GM13977 (cell line): ENCODE results near the gene PFDN4.

Experiments
- DNase-seq: peaks from one replicate; pipeline ENCODE4 v3.0.0; 2012; ENCODE audit warnings: low spot score
- in situ Hi-C: fragments of 300-500 bp; cut with MboI; formaldehyde crosslinking; loops from one replicate; pipeline ENCODE4 v1.12.0; 2022; ENCODE audit warnings: low sequenced_read_pairs, low pct_unique_long_range_greater_than_20kb, mixed read lengths, inconsistent platforms; ENCODE audit not compliant: unreplicated experiment
- TF ChIP-seq, protein P1 (sequence below): IDR thresholded peaks from 2 replicates; pipeline ENCODE4 v1.5.1; 2012; ENCODE audit warnings: mild to moderate bottlenecking, control low read depth; ENCODE audit not compliant: insufficient read depth; ENCODE audit errors: extremely low read depth, missing control alignments

The PFDN4 gene

DNA sequence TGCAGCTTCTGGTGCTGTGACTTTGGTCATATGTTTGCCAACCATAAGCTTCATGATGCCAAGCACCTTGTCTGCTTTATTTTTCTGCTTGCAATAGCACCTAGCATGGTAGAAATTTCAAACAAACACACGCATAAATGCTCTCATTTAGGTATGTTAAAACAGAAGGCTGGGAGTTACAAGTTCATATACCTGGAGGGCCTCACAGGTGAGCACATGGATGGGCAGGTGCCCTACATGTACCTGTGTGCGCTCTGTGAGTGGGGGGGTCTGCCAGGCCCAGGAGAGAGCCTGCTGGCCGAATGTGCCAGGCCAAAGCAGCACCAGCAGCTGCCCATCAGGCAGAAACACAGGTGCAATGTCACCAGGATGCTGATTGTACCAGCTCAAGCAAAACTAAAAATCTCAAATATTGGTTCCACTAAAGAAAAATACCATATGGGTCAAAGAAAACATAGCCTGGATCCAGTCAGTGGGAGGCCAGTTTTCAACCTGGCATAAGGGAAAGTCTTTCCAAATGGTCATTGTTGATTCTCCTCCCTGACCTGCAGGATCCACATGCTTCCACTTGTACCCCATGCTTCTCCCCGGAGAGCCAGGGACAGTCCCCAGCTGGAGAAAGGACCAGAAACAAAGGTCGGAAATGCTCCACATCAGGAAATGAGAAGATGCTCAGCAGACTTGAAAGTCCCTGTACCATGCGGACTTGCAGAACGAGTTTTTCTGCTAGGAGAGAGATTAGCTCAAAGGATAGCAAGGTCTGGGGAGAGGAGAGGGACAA lies 7.2 kb upstream of the PFDN4 start:
- in situ Hi-C loops: loop anchor here (10.0 kb wide), 1 partner anchor 96 kb away; no protein-coding TSS in a partner anchor
- no peak for DNase-seq
- TF ChIP-seq, protein P1, sequence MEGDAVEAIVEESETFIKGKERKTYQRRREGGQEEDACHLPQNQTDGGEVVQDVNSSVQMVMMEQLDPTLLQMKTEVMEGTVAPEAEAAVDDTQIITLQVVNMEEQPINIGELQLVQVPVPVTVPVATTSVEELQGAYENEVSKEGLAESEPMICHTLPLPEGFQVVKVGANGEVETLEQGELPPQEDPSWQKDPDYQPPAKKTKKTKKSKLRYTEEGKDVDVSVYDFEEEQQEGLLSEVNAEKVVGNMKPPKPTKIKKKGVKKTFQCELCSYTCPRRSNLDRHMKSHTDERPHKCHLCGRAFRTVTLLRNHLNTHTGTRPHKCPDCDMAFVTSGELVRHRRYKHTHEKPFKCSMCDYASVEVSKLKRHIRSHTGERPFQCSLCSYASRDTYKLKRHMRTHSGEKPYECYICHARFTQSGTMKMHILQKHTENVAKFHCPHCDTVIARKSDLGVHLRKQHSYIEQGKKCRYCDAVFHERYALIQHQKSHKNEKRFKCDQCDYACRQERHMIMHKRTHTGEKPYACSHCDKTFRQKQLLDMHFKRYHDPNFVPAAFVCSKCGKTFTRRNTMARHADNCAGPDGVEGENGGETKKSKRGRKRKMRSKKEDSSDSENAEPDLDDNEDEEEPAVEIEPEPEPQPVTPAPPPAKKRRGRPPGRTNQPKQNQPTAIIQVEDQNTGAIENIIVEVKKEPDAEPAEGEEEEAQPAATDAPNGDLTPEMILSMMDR: no peak

DNA sequence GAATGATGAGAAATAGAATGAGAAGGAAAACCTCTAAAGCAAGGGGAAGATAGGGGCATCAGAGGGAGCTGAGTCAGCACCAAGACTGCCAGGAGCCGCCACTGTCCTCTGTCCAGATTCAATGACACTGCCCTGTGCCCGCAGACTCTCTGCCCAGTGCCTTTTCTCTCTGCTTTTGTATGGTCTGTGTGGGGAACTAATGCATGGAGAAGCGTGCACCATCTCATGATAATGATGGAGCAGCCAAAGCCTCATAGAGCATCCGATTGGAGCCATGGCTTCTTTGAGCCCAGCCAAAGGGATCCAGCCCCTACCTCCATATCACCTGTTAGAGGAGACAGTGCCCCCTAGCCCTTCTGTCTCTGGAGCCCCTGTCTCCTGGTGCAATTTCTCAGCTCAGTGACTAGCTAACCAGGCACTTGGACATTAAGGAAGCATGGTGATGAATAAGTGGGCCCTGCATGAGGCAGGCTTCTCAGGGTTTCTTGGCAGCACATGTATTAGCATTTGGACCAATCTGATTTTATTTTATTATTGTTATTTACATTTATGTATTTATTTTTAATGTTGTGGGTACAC lies 6.5 kb upstream of the PFDN4 start:
- TF ChIP-seq, protein P1: no peak
- DNase-seq: no peak
- in situ Hi-C loops: loop anchor here (10.0 kb wide), 1 partner anchor 97 kb away; no protein-coding TSS in a partner anchor

DNA sequence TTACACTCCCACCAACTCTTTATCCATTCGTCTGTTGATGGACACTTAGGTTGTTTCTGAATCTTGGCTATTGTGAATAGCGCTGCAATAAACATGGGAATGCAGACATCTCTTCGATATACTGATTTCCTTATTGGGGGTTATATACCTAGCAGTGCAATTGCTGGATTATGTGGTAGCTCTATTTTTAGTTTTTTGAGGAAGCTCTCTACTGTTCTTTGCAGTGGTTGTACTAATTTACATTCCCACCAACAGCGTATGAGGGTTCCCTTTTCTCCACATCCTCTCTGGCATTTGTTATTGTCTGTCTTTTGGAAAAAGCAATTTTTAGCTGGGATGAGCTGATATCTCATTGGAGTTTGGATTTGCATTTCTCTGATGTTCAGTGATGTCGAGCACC lies 4.6 kb upstream of the PFDN4 start:
- TF ChIP-seq, protein P1: no peak

DNA sequence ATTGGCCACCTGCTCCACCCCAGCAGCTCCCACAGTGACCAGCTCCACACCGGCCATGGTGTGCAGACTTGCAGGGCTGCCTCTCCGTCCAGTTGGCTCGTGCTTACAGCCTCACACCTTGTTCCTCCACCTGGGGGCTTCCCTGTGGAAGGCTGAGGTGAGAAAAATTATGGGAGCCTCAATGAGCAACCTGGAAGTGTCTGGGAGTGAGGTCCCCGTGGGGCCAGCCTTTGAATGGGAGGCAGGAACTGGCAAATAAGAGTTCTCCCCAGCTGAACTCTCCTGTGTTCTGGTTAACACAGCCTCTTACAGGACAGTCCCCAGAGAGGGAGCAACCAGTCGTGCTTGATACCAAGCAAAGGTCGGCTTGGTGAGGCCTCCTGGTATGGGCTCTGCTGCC lies 3.8 kb upstream of the PFDN4 start:
- DNase-seq: no peak
- TF ChIP-seq, protein P1: no peak
- in situ Hi-C loops: loop anchor here (10.0 kb wide), 1 partner anchor 99 kb away; no protein-coding TSS in a partner anchor

More for the DNA sequence above, 4.6 kb upstream of the PFDN4 start:
- in situ Hi-C loops: loop anchor here (10.0 kb wide), 1 partner anchor 98 kb away; no protein-coding TSS in a partner anchor
- no peak for DNase-seq

DNA sequence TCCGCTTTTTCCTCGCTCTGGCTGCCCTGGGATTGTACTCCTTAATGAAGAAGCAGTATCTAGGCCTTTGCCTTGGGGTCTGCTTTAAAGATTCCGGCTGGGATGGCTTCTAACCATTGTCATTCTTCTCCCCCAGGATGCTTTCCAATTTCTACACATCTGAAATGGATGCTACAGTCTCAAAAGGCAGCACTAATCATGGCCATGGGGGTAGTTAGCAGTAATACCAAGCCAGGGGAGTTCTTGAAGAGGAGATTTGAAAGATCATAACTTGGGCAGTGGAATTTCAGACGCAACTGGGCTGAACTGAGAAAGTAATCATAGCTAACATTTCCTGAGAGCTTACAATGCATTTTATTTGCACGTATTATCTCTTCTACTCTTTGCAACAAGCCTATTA lies 3.4 kb upstream of the PFDN4 start:
- no peak for DNase-seq
- in situ Hi-C loops: loop anchor here (10.0 kb wide), 1 partner anchor 100 kb away; no protein-coding TSS in a partner anchor
- TF ChIP-seq, protein P1: no peak

DNA sequence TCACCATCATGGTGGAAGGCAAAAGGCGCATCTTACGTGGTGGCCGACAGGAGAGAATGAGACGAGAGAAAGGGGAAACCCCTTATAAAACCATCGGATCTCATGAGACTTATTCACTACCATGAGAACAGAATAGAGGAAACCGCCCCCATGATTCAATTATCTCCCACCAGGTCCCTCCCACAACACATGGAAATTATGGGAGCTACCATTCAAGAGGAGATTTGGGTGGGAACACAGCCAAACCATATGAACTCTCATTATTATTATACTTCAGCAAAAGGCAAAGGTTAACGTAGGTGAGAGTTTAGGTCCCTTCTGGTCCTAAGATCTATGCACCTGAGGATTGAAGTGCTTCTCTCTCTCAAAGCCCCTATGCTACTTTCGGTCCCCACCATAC lies 2.4 kb upstream of the PFDN4 start:
- in situ Hi-C loops: loop anchor here (10.0 kb wide), 1 partner anchor 101 kb away; no protein-coding TSS in a partner anchor
- TF ChIP-seq, protein P1: no peak
- no peak for DNase-seq
